Parathyroid adenoma (tissue), 2 donors: ENCODE data around the gene TMEM131.

Source experiments
- H2AFZ ChIP-seq: fragments of 300-600 bp; sonication (generic); one replicate; pipeline ENCODE4 v1.7.0; 2017; ENCODE audit warnings: antibody characterized with exemption, mild to moderate bottlenecking
- H3K27ac ChIP-seq: fragments of 300-600 bp; sonication (generic); one replicate; pipeline ENCODE4 v1.7.0; 2017
- H3K27me3 ChIP-seq: fragments of 300-600 bp; sonication (generic); one replicate; pipeline ENCODE4 v1.7.0; 2017; ENCODE audit warnings: low read length; ENCODE audit not compliant: control insufficient read depth, insufficient read depth
- H3K36me3 ChIP-seq: fragments of 300-600 bp; sonication (generic); one replicate; pipeline ENCODE4 v1.7.0; 2017; ENCODE audit warnings: low read length; ENCODE audit not compliant: control insufficient read depth, insufficient read depth
- H3K4me1 ChIP-seq: fragments of 300-600 bp; sonication (generic); one replicate; pipeline ENCODE4 v1.7.0; 2017; ENCODE audit warnings: control low read depth
- H3K4me2 ChIP-seq: fragments of 300-600 bp; sonication (generic); one replicate; pipeline ENCODE4 v1.7.0; 2017; ENCODE audit warnings: low read length
- H3K4me3 ChIP-seq: fragments of 300-600 bp; sonication (generic); one replicate; pipeline ENCODE4 v1.7.0; 2017; ENCODE audit warnings: low read depth, low read length
- H3K79me2 ChIP-seq: fragments of 300-600 bp; sonication (generic); one replicate; pipeline ENCODE4 v1.7.0; 2017; ENCODE audit warnings: control low read depth
- H3K9ac ChIP-seq: fragments of 300-600 bp; sonication (generic); one replicate; pipeline ENCODE4 v1.7.0; 2017; ENCODE audit warnings: mild to moderate bottlenecking
- H3K9me3 ChIP-seq: fragments of 300-600 bp; sonication (generic); one replicate; pipeline ENCODE4 v1.7.0; 2017; ENCODE audit warnings: low read length; ENCODE audit not compliant: control insufficient read depth
- TF ChIP-seq, protein P1 (sequence below): fragments of 300-600 bp; sonication (generic); IDR thresholded peaks from one replicate; pipeline ENCODE4 v1.7.0; 2017; ENCODE audit warnings: antibody characterized with exemption, mild to moderate bottlenecking
- donor health status: primary hyperparathyroidism.

Gene TMEM131

GRCh38 chr2:97784953-97785352 is 210.8 kb downstream of the TMEM131 start:
- no peak overlapping the region for H2AFZ ChIP-seq
- no peak overlapping the region for H3K4me2 ChIP-seq
- no peak overlapping the region for H3K27ac ChIP-seq
- H3K79me2 ChIP-seq: peaks cover 15% of the 10 kb centered on the region
- H3K4me3 ChIP-seq: no peak overlapping the region
- H3K9me3 ChIP-seq: no peaks in the 10 kb centered on the region
- no peaks in the 10 kb centered on the region for H3K36me3 ChIP-seq
- H3K27me3 ChIP-seq: no peaks in the 10 kb centered on the region
- TF ChIP-seq, protein P1, sequence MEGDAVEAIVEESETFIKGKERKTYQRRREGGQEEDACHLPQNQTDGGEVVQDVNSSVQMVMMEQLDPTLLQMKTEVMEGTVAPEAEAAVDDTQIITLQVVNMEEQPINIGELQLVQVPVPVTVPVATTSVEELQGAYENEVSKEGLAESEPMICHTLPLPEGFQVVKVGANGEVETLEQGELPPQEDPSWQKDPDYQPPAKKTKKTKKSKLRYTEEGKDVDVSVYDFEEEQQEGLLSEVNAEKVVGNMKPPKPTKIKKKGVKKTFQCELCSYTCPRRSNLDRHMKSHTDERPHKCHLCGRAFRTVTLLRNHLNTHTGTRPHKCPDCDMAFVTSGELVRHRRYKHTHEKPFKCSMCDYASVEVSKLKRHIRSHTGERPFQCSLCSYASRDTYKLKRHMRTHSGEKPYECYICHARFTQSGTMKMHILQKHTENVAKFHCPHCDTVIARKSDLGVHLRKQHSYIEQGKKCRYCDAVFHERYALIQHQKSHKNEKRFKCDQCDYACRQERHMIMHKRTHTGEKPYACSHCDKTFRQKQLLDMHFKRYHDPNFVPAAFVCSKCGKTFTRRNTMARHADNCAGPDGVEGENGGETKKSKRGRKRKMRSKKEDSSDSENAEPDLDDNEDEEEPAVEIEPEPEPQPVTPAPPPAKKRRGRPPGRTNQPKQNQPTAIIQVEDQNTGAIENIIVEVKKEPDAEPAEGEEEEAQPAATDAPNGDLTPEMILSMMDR: no peak
- no peak overlapping the region for H3K9ac ChIP-seq
- peaks cover 13% of the 10 kb centered on the region for H3K4me1 ChIP-seq

DNA sequence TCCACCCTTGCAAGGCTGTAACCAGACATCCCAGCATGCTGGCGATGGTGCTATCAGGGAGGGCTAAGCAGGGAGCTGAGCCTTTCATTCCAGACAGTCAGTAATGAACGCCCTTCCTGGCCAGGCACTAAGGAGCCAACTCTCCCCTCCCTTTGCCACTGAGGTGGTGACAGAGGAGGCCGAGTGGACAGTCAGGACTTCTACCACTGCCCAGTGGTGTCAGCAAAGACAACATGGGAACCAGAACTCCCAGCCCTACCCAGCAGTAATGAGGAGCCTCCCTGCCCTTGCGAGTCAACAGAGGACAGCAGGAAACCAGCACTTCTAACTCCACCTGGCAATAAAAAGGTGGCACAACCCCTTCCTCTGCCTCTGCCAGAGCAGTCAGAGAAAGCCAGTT is 213.8 kb downstream of the TMEM131 start:
- Histone ChIP-seq H3K9me3 (no peaks in the 10 kb centered on the region), H3K4me1 (peaks cover 7% of the 10 kb centered on the region), H2AFZ (no peak overlapping the region), H3K4me3 (no peak overlapping the region), H3K36me3 (no peaks in the 10 kb centered on the region), H3K9ac (no peak overlapping the region), H3K79me2 (peaks cover 15% of the 10 kb centered on the region), H3K27me3 (no peaks in the 10 kb centered on the region), H3K27ac (no peak overlapping the region), H3K4me2 (no peak overlapping the region)
- TF ChIP-seq, protein P1: no peak

DNA sequence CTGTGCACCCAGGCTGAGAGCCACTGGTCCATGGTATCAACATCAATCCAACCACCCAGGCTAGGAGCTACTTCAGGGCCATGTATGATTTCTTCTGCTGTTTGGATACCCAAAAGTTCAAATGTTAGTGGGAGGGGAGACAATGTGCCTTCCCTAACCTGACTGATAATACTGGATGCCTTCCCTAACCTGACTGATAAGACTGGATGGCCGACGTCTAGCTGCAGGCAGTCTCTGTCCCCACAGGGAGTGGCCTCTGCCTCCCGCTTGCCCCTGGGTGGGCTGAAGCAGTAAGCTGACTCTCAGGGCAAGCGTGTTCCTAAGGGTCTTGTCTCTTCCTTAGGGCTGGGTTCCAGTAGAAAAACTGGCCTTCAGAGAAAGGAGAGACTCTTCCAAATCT is 216.6 kb downstream of the TMEM131 start:
- no peaks in the 10 kb centered on the region for H3K36me3 ChIP-seq
- H3K4me3 ChIP-seq: no peak overlapping the region
- TF ChIP-seq, protein P1: no peak
- H3K27me3 ChIP-seq: no peaks in the 10 kb centered on the region
- no peaks in the 10 kb centered on the region for H3K9me3 ChIP-seq
- H3K4me1 ChIP-seq: peaks cover 7% of the 10 kb centered on the region
- H3K9ac ChIP-seq: no peak overlapping the region
- no peak overlapping the region for H3K4me2 ChIP-seq
- H2AFZ ChIP-seq: no peak overlapping the region
- H3K27ac ChIP-seq: no peak overlapping the region
- peaks cover 15% of the 10 kb centered on the region for H3K79me2 ChIP-seq

DNA sequence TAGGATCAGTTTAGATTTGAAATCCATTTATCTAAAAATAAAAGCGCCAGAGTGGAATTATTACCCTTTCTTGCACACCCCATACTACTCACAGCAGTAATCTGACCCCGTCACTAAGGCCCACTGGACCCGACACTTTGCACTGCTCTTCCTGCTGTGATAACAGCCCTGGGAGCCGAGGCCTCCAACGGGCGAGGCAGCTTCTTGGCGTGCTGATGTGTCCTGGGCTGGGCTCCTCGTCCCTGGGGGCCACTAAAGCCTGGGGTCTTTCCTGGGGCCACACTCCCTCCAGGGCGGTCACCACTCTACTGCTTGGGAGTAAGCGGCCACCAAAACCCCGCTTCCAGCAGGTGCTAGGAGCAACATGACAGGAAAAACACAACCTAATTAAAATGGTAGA is 220.7 kb downstream of the TMEM131 start:
- no peaks in the 10 kb centered on the region for H3K9me3 ChIP-seq
- no peaks in the 10 kb centered on the region for H3K79me2 ChIP-seq
- no peaks in the 10 kb centered on the region for H3K4me1 ChIP-seq
- no peak overlapping the region for H3K9ac ChIP-seq
- H3K36me3 ChIP-seq: no peaks in the 10 kb centered on the region
- H3K27me3 ChIP-seq: no peaks in the 10 kb centered on the region
- H3K4me3 ChIP-seq: no peak overlapping the region
- H2AFZ ChIP-seq: no peak overlapping the region
- TF ChIP-seq, protein P1: no peak
- H3K4me2 ChIP-seq: no peak overlapping the region
- no peak overlapping the region for H3K27ac ChIP-seq

DNA sequence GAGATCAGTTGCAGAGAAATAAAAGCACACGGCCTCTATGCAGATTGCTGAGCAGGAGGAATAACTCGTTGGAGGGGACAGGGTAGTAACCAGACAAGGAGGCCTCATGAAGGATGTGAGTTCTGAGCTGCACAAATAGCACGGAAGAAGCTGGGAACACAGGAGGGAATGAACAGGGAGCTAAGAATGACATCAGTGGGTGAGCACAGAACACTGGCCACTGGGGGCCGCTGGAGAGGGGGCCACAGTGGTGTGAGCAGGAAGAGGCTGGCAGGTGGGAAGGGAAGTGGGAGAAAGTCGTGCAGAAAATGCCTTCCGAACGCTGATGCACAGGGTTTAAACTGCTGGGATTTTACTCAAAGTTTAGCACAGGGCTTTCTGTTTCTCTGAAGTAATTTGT is 221.3 kb downstream of the TMEM131 start:
- H3K4me1 ChIP-seq: no peaks in the 10 kb centered on the region
- no peak overlapping the region for H3K9ac ChIP-seq
- H3K4me2 ChIP-seq: no peak overlapping the region
- no peak overlapping the region for H3K4me3 ChIP-seq
- H3K27me3 ChIP-seq: no peaks in the 10 kb centered on the region
- no peaks in the 10 kb centered on the region for H3K36me3 ChIP-seq
- H3K79me2 ChIP-seq: no peaks in the 10 kb centered on the region
- no peak overlapping the region for H2AFZ ChIP-seq
- TF ChIP-seq, protein P1: peak; percentile 36
- no peaks in the 10 kb centered on the region for H3K9me3 ChIP-seq
- no peak overlapping the region for H3K27ac ChIP-seq
